ENCODE measurements around the gene CXorf51A.

- TF ChIP-seq, protein P1, sequence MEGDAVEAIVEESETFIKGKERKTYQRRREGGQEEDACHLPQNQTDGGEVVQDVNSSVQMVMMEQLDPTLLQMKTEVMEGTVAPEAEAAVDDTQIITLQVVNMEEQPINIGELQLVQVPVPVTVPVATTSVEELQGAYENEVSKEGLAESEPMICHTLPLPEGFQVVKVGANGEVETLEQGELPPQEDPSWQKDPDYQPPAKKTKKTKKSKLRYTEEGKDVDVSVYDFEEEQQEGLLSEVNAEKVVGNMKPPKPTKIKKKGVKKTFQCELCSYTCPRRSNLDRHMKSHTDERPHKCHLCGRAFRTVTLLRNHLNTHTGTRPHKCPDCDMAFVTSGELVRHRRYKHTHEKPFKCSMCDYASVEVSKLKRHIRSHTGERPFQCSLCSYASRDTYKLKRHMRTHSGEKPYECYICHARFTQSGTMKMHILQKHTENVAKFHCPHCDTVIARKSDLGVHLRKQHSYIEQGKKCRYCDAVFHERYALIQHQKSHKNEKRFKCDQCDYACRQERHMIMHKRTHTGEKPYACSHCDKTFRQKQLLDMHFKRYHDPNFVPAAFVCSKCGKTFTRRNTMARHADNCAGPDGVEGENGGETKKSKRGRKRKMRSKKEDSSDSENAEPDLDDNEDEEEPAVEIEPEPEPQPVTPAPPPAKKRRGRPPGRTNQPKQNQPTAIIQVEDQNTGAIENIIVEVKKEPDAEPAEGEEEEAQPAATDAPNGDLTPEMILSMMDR (IDR thresholded peaks at IDR 0.05) = no peak
- no peak for TF ChIP-seq POLR2A (IDR thresholded peaks at IDR 0.05)
These were observed 39.7 kb upstream of the CXorf51A start for GRCh38 chrX:146854281-146854680.

Data from esophagus squamous epithelium (tissue), 4 donors.